ENCODE measurements around the gene MET. TPM values are rescaled to one million over a fixed set of nuclear protein-coding genes. Genes with fewer than 3 reads are reported as not detected.

The MET gene
- total and polyA plus RNA-seq, 10 of the 15 experiments (the other 5 are each of a cell fraction or from before 2014, with no cell fraction given), result 0.01 to 0.21 TPM; not detected in 8

DNA sequence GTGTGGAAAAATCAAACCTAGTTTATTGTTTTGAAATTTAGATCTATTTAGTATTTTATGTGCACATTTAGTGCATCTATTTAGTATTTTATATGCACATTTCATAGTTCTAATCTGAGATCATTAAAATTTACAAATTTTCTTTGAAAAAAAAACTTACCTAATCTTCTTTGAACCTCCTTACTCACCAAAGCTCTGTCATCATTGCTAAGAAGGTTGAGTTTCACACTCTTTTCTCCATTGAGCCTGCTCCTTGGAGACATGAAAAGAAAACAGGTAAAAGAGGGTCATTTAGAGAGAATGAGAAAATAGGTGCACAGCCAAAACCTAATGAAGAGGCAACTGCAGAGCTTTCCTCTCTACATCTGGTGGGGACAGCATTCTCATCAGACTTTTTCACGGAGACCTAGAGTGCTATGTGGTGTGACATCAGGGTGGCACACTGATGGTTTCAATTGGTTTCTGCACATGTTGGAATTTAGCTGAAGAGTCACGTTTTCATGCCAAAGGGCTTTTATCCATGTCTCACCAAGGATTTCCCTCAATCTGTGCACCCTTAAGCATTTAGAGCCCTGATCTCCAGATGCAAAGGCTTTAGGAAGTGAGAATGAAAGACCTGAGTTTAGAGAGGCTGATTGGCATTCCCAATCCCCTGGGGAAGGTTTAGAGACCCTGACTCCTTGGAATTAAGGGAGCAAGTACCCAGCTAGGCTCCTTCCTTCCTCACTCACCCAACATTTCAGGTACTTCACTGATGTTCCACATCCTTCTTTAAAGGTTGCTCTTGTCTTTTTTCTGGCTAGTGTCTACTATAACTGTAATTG, 101.1 kb downstream of the MET start:
- no peak overlapping the region for H2AFZ ChIP-seq (ENCODE audit: control insufficient read depth, low read depth, low read length)
- H3K27me3 ChIP-seq (replicated peaks in 1 of 2; ENCODE audit: control insufficient read depth in 2 of 2, insufficient read depth in 2 of 2, low read length in 1 of 2), result peaks cover 0 to 8% of the 10 kb centered on the region in 2 experiments; a peak in 2 of 4 replicates
- H3K9ac ChIP-seq (ENCODE audit: control insufficient read depth, insufficient read depth, low read length), result no peak overlapping the region
- ChIA-PET POLR2A (no interaction called here), CTCF (interaction anchor here (0.9 to 1.8 kb wide), 2 partner anchors 9 to 182 kb away, joined by 3 to 5 read pairs; no protein-coding TSS in a partner anchor), RAD21 (ENCODE audit: unreplicated experiment) (no interaction called here), SMC1A (ENCODE audit: uncharacterized antibody, unreplicated experiment) (no interaction called here)
- H3K27ac ChIP-seq (ENCODE audit: control insufficient read depth, insufficient read depth), result no peak overlapping the region
- H3K4me3 ChIP-seq, result no peak overlapping the region
- no peak for FAIRE-seq
- no peaks in the 10 kb centered on the region for H4K20me1 ChIP-seq (ENCODE audit: control insufficient read depth, insufficient read depth)
- no peak overlapping the region for H3K4me2 ChIP-seq (ENCODE audit: control insufficient read depth, insufficient read depth)
- H3K79me2 ChIP-seq (ENCODE audit: control insufficient read depth, insufficient read depth, low read length), result no peaks in the 10 kb centered on the region
- BruUV-seq (replicated peaks), result no TSS peak
- no peak for TF ChIP-seq CHD1 (IDR thresholded peaks at IDR 0.05; ENCODE audit: low read depth, low read length)
- no peak for TF ChIP-seq FOXK2 (IDR thresholded peaks at IDR 0.05)
- no peak for TF ChIP-seq NFYA (IDR thresholded peaks at IDR 0.05; ENCODE audit: borderline replicate concordance, low read depth, low read length)
- TF ChIP-seq DPF2 (IDR thresholded peaks at IDR 0.05), result no peak
- no peak for TF ChIP-seq GABPA (IDR thresholded peaks at IDR 0.05; ENCODE audit: low read depth)
- TF ChIP-seq NRF1 (conservative IDR thresholded peaks at IDR 0.05; ENCODE audit: low read depth, low read length), result no peak
- TF ChIP-seq ZSCAN29 (IDR thresholded peaks at IDR 0.05), result no peak
- DNase-seq (ENCODE audit: low read depth, low spot score), result no peak
- WGBS (ENCODE audit: insufficient coverage, insufficient replicate concordance, low lambda C conversion rate, missing lambda C conversion rate), result 54% methylated on average over 2 of the region's 2 CpGs
- no peaks in the 10 kb centered on the region for H3K4me1 ChIP-seq (ENCODE audit: control insufficient read depth, insufficient read depth, low read length)
- ATAC-seq, result no peak
- in situ Hi-C loops (cut with MboI) (no loop called here), intact Hi-C loops (cut with micrococcal nuclease; ENCODE audit: unreplicated experiment) (no loop called here)
- H3K36me3 ChIP-seq (ENCODE audit: control insufficient read depth in 2 of 2, insufficient read depth in 2 of 2, low read length in 1 of 2), result no peaks in the 10 kb centered on the region
- no peaks in the 10 kb centered on the region for H3K9me3 ChIP-seq (replicated peaks; ENCODE audit: control insufficient read depth, insufficient read depth, low read length)

DNA sequence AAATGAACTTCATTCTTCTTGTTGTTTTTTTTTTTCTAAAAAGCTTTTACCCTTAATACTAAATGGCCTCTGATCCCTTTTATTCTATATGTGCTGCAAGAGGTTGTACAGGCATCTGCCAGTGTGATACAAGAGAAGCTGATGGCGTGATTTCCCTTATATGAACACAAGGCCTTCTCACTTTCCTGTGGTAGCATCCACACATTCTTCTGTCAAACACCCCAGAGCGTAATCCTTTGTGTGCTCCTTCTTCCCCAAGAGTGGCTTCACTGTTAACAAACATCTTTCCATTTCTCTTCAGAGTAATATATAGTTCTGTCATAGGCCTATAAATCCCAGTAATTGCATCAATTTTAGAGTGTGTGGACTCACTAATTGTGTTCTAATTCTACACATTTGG, 104.0 kb downstream of the MET start:
- no peaks in the 10 kb centered on the region for H3K36me3 ChIP-seq (ENCODE audit: control insufficient read depth in 2 of 2, insufficient read depth in 2 of 2, low read length in 1 of 2)
- no peaks in the 10 kb centered on the region for H3K9me3 ChIP-seq (replicated peaks; ENCODE audit: control insufficient read depth, insufficient read depth, low read length)
- in situ Hi-C loops (cut with MboI), result no loop called here
- H3K9ac ChIP-seq (ENCODE audit: control insufficient read depth, insufficient read depth, low read length), result no peak overlapping the region
- ChIA-PET CTCF (interaction anchor here (1.0 to 5.4 kb wide), 5 partner anchors 10 to 187 kb away, joined by 3 to 22 read pairs (median 3); no protein-coding TSS in a partner anchor), RAD21 (ENCODE audit: unreplicated experiment) (no interaction called here), SMC1A (ENCODE audit: uncharacterized antibody, unreplicated experiment) (no interaction called here), POLR2A (interaction anchor here (0.6 kb wide), 1 partner anchor 89 kb away, joined by 5 read pairs; no protein-coding TSS in a partner anchor)
- H3K4me1 ChIP-seq (ENCODE audit: control insufficient read depth, insufficient read depth, low read length), result no peaks in the 10 kb centered on the region
- no TSS peak for BruUV-seq (replicated peaks)
- no peak overlapping the region for H3K4me2 ChIP-seq (ENCODE audit: control insufficient read depth, insufficient read depth)
- ATAC-seq (no peak), FAIRE-seq (no peak), DNase-seq (ENCODE audit: low read depth, low spot score) (no peak)
- 21% methylated on average over 2 of the region's 2 CpGs for WGBS (ENCODE audit: insufficient coverage, insufficient replicate concordance, low lambda C conversion rate, missing lambda C conversion rate)
- H3K27me3 ChIP-seq (replicated peaks in 1 of 2; ENCODE audit: control insufficient read depth in 2 of 2, insufficient read depth in 2 of 2, low read length in 1 of 2), result peaks cover 2 to 7% of the 10 kb centered on the region in 2 experiments; a peak in 3 of 4 replicates
- H3K79me2 ChIP-seq (ENCODE audit: control insufficient read depth, insufficient read depth, low read length), result no peaks in the 10 kb centered on the region
- H3K27ac ChIP-seq (ENCODE audit: control insufficient read depth, insufficient read depth), result no peak overlapping the region
- H4K20me1 ChIP-seq (ENCODE audit: control insufficient read depth, insufficient read depth), result no peaks in the 10 kb centered on the region
- H3K4me3 ChIP-seq, result no peak overlapping the region
- H2AFZ ChIP-seq (ENCODE audit: control insufficient read depth, low read depth, low read length), result no peak overlapping the region
- intact Hi-C loops (cut with micrococcal nuclease; ENCODE audit: unreplicated experiment), result no loop called here
- no peak for TF ChIP-seq NFYA (IDR thresholded peaks at IDR 0.05; ENCODE audit: borderline replicate concordance, low read depth, low read length)
